Central memory CD8-positive, alpha-beta T cell (primary cell): ENCODE measurements around the gene TCF21.

ENCODE experiments used
- ATAC-seq: fragments of 150-1000 bp; cut with Tn5 transposase; replicated peaks from 2 replicates; pipeline ENCODE4 v1.10.0; 2022; ENCODE audit warnings: mild to moderate bottlenecking, moderate FRiP score, moderate number of reproducible peaks; ENCODE audit not compliant: poor library complexity, severe bottlenecking; ENCODE audit errors: extremely low read depth
- DNase-seq, 2 donors: peaks; one replicate each; pipeline ENCODE4 v3.0.0; 2021; ENCODE audit warnings: low spot score in 2 of 2
- H3K27ac Mint-ChIP-seq: one replicate; pipeline ENCODE4 v1.8.0; 2022; ENCODE audit warnings: low read depth, mild to moderate bottlenecking, moderate library complexity, mixed read lengths
- H3K27me3 Mint-ChIP-seq: one replicate; pipeline ENCODE4 v1.8.0; 2022; ENCODE audit warnings: mixed read lengths
- H3K36me3 Mint-ChIP-seq: one replicate; pipeline ENCODE4 v1.8.0; 2022; ENCODE audit warnings: mild to moderate bottlenecking, moderate library complexity, mixed read lengths; ENCODE audit not compliant: insufficient read depth
- H3K4me1 Mint-ChIP-seq: one replicate; pipeline ENCODE4 v1.8.0; 2022; ENCODE audit warnings: mixed read lengths
- H3K4me3 Mint-ChIP-seq: one replicate; pipeline ENCODE4 v1.8.0; 2022; ENCODE audit warnings: mild to moderate bottlenecking, moderate library complexity, mixed read lengths
- H3K9me3 Mint-ChIP-seq: one replicate; pipeline ENCODE4 v1.8.0; 2022; ENCODE audit warnings: mixed read lengths

Gene TCF21

DNA sequence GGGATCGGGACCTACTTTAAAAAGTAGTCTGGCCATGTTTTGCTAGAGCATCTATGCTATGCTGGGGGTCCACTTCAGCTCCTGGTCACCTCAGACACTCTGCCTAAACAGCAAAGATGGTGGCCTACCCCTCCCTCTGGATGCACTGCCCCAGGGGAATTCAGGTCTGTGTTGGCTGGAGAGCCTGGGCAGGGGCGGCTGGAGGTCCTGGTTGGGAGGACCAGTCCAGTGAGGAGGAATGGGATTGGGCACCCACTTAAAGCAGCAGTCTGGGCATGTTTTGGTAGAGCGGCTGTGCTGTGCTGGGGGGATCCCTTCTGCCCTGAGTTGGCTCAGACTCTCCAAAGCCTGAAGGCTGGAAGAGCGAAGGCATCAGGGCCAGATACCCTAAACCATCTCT is 23.2 kb upstream of the TCF21 start:
- H3K27me3 Mint-ChIP-seq: peaks cover 79% of the 10 kb centered on the region
- no peaks in the 10 kb centered on the region for H3K4me1 Mint-ChIP-seq
- H3K36me3 Mint-ChIP-seq: no peaks in the 10 kb centered on the region
- no peak for ATAC-seq
- no peak for DNase-seq
- H3K4me3 Mint-ChIP-seq: no peak overlapping the region
- H3K27ac Mint-ChIP-seq: no peak overlapping the region
- H3K9me3 Mint-ChIP-seq: peaks cover 26% of the 10 kb centered on the region

DNA sequence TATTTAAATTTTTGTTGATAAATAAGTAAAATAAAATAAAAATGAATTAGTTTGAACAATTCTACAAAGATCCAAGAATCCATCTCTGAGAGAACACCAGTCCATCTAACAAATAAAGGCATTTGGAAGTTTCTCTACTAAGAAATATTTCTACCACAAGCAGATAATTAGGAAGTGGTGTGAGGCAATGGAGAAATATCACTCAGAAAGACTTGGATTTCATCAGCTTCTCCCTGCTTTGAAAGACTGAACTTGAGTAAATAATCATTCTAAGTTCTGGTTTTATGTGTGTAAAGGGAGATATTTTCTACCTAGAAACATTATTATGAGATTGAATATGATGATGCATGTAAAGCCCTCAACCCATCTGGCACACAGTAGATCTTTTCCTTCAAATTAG is 17.8 kb upstream of the TCF21 start:
- Mint-ChIP-seq H3K4me1 (no peaks in the 10 kb centered on the region), H3K27me3 (peaks cover 54% of the 10 kb centered on the region), H3K27ac (no peak overlapping the region), H3K4me3 (no peak overlapping the region), H3K36me3 (peaks cover 1% of the 10 kb centered on the region), H3K9me3 (no peaks in the 10 kb centered on the region)
- DNase-seq (no peak), ATAC-seq (no peak)

- H3K4me3 Mint-ChIP-seq: no peak overlapping the region
- no peaks in the 10 kb centered on the region for H3K9me3 Mint-ChIP-seq
- no peaks in the 10 kb centered on the region for H3K4me1 Mint-ChIP-seq
- H3K36me3 Mint-ChIP-seq: peaks cover 1% of the 10 kb centered on the region
- no peak overlapping the region for H3K27ac Mint-ChIP-seq
- peaks cover 58% of the 10 kb centered on the region for H3K27me3 Mint-ChIP-seq
- DNase-seq (no peak), ATAC-seq (no peak)
These were observed 15.4 kb upstream of the TCF21 start for GRCh38 chr6:133873538-133873937.

DNA sequence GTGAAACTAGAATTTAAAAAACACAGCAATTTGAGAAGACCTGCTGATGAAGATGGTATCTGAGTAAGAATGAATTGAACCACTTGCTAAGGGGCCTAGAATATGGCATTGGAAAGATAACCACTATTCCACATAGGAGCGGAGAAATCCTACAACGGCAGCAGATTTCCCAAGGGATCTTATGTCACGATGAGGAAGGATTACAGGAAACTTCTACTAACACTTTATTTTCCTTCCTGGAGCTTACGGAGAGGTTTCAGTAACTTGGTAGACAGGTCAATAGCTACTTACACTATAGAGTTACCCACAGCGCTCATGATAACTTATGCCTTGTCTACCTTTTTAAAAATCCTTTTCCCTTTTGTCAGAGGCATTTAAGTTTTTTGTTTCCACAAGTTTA is 11.8 kb upstream of the TCF21 start:
- DNase-seq: no peak
- Mint-ChIP-seq H3K9me3 (no peaks in the 10 kb centered on the region), H3K27ac (no peak overlapping the region), H3K27me3 (peaks cover 67% of the 10 kb centered on the region), H3K4me1 (no peaks in the 10 kb centered on the region), H3K4me3 (no peak overlapping the region), H3K36me3 (peaks cover 1% of the 10 kb centered on the region)
- ATAC-seq: no peak

- Mint-ChIP-seq H3K9me3 (no peaks in the 10 kb centered on the region), H3K4me1 (no peaks in the 10 kb centered on the region), H3K27me3 (peaks cover 68% of the 10 kb centered on the region), H3K27ac (no peak overlapping the region), H3K4me3 (no peak overlapping the region), H3K36me3 (no peaks in the 10 kb centered on the region)
- no peak for DNase-seq
- no peak for ATAC-seq
These were observed 8.9 kb upstream of the TCF21 start for GRCh38 chr6:133880006-133880405.

- no peak for DNase-seq
- no peak overlapping the region for H3K27ac Mint-ChIP-seq
- peaks cover 2% of the 10 kb centered on the region for H3K36me3 Mint-ChIP-seq
- H3K4me1 Mint-ChIP-seq: no peaks in the 10 kb centered on the region
- H3K4me3 Mint-ChIP-seq: no peak overlapping the region
- peaks cover 77% of the 10 kb centered on the region for H3K27me3 Mint-ChIP-seq
- ATAC-seq: no peak
- H3K9me3 Mint-ChIP-seq: no peaks in the 10 kb centered on the region
These were observed 8.0 kb upstream of the TCF21 start for GRCh38 chr6:133880896-133881295.

GRCh38 chr6:133886104-133886775 is 2.7 kb upstream of the TCF21 start:
- ATAC-seq: no peak
- peaks cover 12% of the 10 kb centered on the region for H3K4me1 Mint-ChIP-seq
- no peak for DNase-seq
- H3K36me3 Mint-ChIP-seq: peaks cover 2% of the 10 kb centered on the region
- peaks cover 88% of the 10 kb centered on the region for H3K27me3 Mint-ChIP-seq
- H3K27ac Mint-ChIP-seq: no peak overlapping the region
- no peaks in the 10 kb centered on the region for H3K9me3 Mint-ChIP-seq
- no peak overlapping the region for H3K4me3 Mint-ChIP-seq

DNA sequence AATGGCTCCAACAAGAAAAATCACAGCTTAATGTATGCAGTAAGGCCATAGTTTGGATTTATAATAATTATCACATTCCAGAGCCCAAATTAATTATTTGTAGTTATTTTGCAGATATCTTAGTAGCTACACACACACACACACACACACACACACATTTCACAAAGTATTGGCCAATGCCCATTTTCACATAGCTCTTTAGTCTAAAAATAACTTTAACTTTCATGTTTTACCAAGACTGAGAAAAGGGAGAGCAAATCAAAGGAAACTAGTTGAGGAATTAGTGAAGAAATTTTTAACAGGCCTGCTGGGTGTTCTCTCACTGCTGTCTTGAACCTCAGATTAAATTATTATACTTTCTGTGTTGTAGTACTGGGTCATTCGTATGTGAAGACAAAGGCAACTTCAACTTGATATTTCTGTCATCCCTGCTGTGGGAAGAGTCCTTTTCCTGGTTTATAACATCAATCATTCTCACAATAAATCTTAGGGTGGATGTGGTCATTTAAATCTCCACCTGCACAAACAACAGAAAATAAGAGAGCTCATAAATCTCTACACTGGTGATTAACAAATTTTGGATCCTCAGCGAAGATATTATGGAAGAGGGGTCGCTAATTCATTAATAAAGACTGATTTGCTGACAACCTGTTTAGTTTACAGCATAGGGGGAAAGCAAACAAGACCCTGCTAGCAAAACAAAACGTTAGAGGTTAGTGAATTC is 1.6 kb upstream of the TCF21 start:
- no peak overlapping the region for H3K27ac Mint-ChIP-seq
- peaks cover 3% of the 10 kb centered on the region for H3K36me3 Mint-ChIP-seq
- no peak for DNase-seq
- no peak overlapping the region for H3K4me3 Mint-ChIP-seq
- peaks cover 98% of the 10 kb centered on the region for H3K27me3 Mint-ChIP-seq
- H3K4me1 Mint-ChIP-seq: peaks cover 19% of the 10 kb centered on the region
- H3K9me3 Mint-ChIP-seq: no peaks in the 10 kb centered on the region
- no peak for ATAC-seq

GRCh38 chr6:133887880-133888230 is 1.1 kb upstream of the TCF21 start:
- Mint-ChIP-seq H3K4me1 (peaks cover 22% of the 10 kb centered on the region), H3K4me3 (no peak overlapping the region), H3K27ac (no peak overlapping the region), H3K36me3 (peaks cover 3% of the 10 kb centered on the region), H3K27me3 (peaks cover 100% of the 10 kb centered on the region), H3K9me3 (no peaks in the 10 kb centered on the region)
- ATAC-seq (no peak), DNase-seq (no peak)

GRCh38 chr6:133889557-133890403 is 867 bp downstream of the TCF21 start:
- Mint-ChIP-seq H3K27me3 (peaks cover 100% of the 10 kb centered on the region), H3K36me3 (peaks cover 6% of the 10 kb centered on the region), H3K4me3 (no peak overlapping the region), H3K9me3 (no peaks in the 10 kb centered on the region), H3K4me1 (peaks cover 38% of the 10 kb centered on the region), H3K27ac (no peak overlapping the region)
- ATAC-seq: no peak
- DNase-seq: no peak

DNA sequence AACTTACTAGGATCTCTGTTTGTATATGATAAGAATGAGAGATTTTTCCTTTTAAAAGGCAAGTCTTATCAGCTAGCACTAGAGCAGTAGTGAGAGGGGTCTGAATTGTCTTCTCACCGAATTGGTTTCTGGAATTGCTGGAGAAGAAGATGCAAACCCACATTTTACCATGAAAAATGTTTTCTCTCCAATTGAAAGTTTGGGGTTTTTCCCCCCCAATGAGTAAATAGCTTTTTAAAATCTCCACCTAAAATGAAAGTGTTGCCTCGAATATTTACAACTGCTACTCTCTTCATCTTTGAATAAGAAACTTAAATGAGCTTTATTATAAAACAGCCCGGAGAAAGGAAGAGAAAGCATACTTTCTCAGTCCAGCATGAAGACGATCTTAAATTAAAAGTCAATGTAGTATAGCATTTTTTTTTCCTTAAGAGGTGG is 1.8 kb downstream of the TCF21 start:
- Mint-ChIP-seq H3K9me3 (no peaks in the 10 kb centered on the region), H3K27me3 (peaks cover 100% of the 10 kb centered on the region), H3K4me1 (peaks cover 38% of the 10 kb centered on the region), H3K27ac (no peak overlapping the region), H3K36me3 (peaks cover 4% of the 10 kb centered on the region), H3K4me3 (peak overlapping the region; percentile 66)
- DNase-seq (no peak), ATAC-seq (no peak)

DNA sequence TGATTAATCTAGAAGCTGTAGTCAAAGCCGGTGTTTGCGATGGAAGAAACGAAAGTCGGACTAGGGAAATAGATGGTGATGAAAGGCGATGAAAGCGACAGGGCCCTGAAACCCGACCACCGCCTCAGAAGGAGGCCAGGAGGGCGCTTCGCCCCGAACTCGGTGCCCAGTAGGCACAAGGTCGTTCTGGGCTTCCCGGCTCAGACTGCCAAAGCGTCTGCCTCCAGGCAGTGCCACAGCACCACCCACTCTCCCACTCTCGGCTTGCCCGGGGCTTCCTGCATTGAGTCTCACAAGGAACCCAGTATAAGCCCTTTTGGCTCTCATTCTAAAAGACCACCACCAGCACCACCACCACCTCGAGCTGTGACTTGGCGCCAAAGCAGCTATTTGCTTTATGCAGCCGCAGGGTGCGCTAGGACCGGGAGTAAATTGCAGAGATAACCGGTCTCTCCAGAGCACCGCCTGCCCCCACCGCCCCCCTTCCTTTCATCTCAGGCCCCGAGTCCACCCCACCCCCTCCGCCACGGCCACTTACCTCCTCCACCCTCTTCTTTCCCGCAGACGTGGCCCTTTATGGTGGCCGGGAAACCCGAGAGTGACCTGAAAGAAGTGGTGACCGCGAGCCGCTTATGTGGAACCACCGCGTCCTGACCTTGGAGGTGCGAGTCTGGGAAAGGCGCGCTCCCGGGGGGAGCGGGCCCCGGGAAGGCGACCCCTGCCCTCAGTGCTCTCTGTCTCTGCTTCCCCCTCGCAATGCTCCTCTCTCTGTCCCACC is 2.4 kb downstream of the TCF21 start:
- ATAC-seq: peak; percentile 42
- Mint-ChIP-seq H3K9me3 (no peaks in the 10 kb centered on the region), H3K4me1 (peaks cover 38% of the 10 kb centered on the region), H3K27me3 (peaks cover 100% of the 10 kb centered on the region), H3K27ac (no peak overlapping the region), H3K4me3 (peak overlapping the region; percentile 66), H3K36me3 (peaks cover 4% of the 10 kb centered on the region)
- DNase-seq: no peak
